ENCODE data around the gene KIAA1217.

- TF ChIP-seq POLR2A (IDR thresholded peaks at IDR 0.05), result no peak
- TF ChIP-seq, protein P1, sequence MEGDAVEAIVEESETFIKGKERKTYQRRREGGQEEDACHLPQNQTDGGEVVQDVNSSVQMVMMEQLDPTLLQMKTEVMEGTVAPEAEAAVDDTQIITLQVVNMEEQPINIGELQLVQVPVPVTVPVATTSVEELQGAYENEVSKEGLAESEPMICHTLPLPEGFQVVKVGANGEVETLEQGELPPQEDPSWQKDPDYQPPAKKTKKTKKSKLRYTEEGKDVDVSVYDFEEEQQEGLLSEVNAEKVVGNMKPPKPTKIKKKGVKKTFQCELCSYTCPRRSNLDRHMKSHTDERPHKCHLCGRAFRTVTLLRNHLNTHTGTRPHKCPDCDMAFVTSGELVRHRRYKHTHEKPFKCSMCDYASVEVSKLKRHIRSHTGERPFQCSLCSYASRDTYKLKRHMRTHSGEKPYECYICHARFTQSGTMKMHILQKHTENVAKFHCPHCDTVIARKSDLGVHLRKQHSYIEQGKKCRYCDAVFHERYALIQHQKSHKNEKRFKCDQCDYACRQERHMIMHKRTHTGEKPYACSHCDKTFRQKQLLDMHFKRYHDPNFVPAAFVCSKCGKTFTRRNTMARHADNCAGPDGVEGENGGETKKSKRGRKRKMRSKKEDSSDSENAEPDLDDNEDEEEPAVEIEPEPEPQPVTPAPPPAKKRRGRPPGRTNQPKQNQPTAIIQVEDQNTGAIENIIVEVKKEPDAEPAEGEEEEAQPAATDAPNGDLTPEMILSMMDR (IDR thresholded peaks at IDR 0.05), result no peak
- no peak for TF ChIP-seq POLR2AphosphoS5 (IDR thresholded peaks at IDR 0.05)
These were observed 345.1 kb downstream of the KIAA1217 start for GRCh38 chr10:24554036-24554435.

Measured in prostate gland (tissue), 2 donors.